H1 (cell line): ENCODE results near the gene PARD3. TPM values are rescaled to one million over a fixed set of nuclear protein-coding genes. Genes with fewer than 3 reads are reported as not detected.

Experiments used
- CTCF ChIA-PET: fragments of 300-600 bp; sonication (Branson Sonifier 250); formaldehyde crosslinking; loops from one replicate; lab custom pipeline; 2021; ENCODE audit not compliant: partially characterized antibody; lab: Charles Lee
- POLR2A ChIA-PET: fragments of 300-600 bp; sonication (Branson Sonifier 250); formaldehyde crosslinking; loops from one replicate; lab custom pipeline; 2021; ENCODE audit warnings: inconsistent platforms; ENCODE audit not compliant: partially characterized antibody; lab: Charles Lee
- DNase-seq, 2 experiments: peaks; one replicate each; pipeline versions ENCODE4 v3.0.0 to v3.0.0-alpha.2; 2010 to 2022; ENCODE audit warnings: low spot score in 2 of 2, low read depth in 1 of 2, mixed read lengths in 1 of 2
- FAIRE-seq: peaks from 2 replicates; lab custom pipeline; 2011; peaks lifted over from hg19 to GRCh38; lab: Jason Lieb, UNC
- H2AFZ ChIP-seq: 2 replicates; pipeline ENCODE4 v1.8.1; 2012; ENCODE audit warnings: low read length, inconsistent platforms
- H2AK5ac ChIP-seq: 2 replicates; pipeline ENCODE4 v1.6.1; 2013; ENCODE audit warnings: low read depth, low read length
- H2BK120ac ChIP-seq: replicated peaks from 2 replicates; pipeline ENCODE3; 2013; ENCODE audit warnings: low read depth, low read length, inconsistent platforms
- H2BK12ac ChIP-seq: 2 replicates; pipeline ENCODE4 v1.6.1; 2013; ENCODE audit warnings: low read depth, low read length
- H2BK15ac ChIP-seq: 2 replicates; pipeline ENCODE4 v1.6.1; 2013; ENCODE audit warnings: low read length
- H2BK20ac ChIP-seq: 2 replicates; pipeline ENCODE4 v1.6.1; 2013; ENCODE audit warnings: low read length
- H2BK5ac ChIP-seq: 2 replicates; pipeline ENCODE4 v1.6.1; 2013; ENCODE audit warnings: low read depth, low read length
- H3K14ac ChIP-seq: 2 replicates; pipeline ENCODE4 v1.6.1; 2013; ENCODE audit warnings: inconsistent platforms; ENCODE audit not compliant: insufficient read length
- H3K18ac ChIP-seq: 2 replicates; pipeline ENCODE4 v1.6.1; 2013; ENCODE audit warnings: low read length; ENCODE audit errors: extremely low read depth
- H3K23ac ChIP-seq: 2 replicates; pipeline ENCODE4 v1.6.1; 2013; ENCODE audit warnings: inconsistent platforms; ENCODE audit not compliant: insufficient read length
- H3K23me2 ChIP-seq: 2 replicates; pipeline ENCODE4 v1.6.1; 2013; ENCODE audit warnings: low read depth, low read length
- H3K27ac ChIP-seq: 2 replicates; pipeline ENCODE4 v1.6.1; 2011; ENCODE audit warnings: low read depth, low read length, inconsistent platforms
- H3K27me3 ChIP-seq, 4 experiments: replicated peaks in 1 of 4; 1 replicate in 1 of 4; 2 replicates in 3 of 4; pipeline versions ENCODE4 v1.6.1 to v1.8.1; 2011 to 2013; ENCODE audit warnings: low read length in 3 of 4, mild to moderate bottlenecking in 3 of 4, inconsistent platforms in 2 of 4, mixed read lengths in 2 of 4, moderate library complexity in 1 of 4; ENCODE audit not compliant: control insufficient read depth in 3 of 4, insufficient read depth in 3 of 4; ENCODE audit errors: extremely low read depth in 1 of 4
- H3K36me3 ChIP-seq, 4 experiments: 2 replicates each; pipeline versions ENCODE4 v1.6.1 to v1.8.1; 2011 to 2013; ENCODE audit warnings: mild to moderate bottlenecking in 4 of 4, low read length in 3 of 4, moderate library complexity in 2 of 4, control low read depth in 1 of 4, inconsistent platforms in 1 of 4; ENCODE audit not compliant: insufficient read depth in 4 of 4, control insufficient read depth in 2 of 4
- H3K4ac ChIP-seq: replicated peaks from 2 replicates; pipeline ENCODE3; 2013; ENCODE audit warnings: low read length, low read depth, mixed read lengths, inconsistent platforms; ENCODE audit not compliant: insufficient read length
- H3K4me1 ChIP-seq, 4 experiments: replicated peaks in 1 of 4; 1 replicate in 1 of 4; 2 replicates in 3 of 4; pipeline versions ENCODE4 v1.6.1 to v1.8.1; 2011 to 2013; ENCODE audit warnings: low read length in 3 of 4, inconsistent platforms in 2 of 4, mixed read lengths in 1 of 4; ENCODE audit not compliant: insufficient read depth in 4 of 4, control insufficient read depth in 3 of 4
- H3K4me2 ChIP-seq, 2 experiments: 2 replicates each; pipeline versions ENCODE4 v1.6.1 to v1.8.1; 2011 to 2013; ENCODE audit warnings: low read depth in 2 of 2, low read length in 2 of 2, control low read depth in 1 of 2, inconsistent platforms in 1 of 2, mild to moderate bottlenecking in 1 of 2; ENCODE audit not compliant: insufficient read depth in 1 of 2
- H3K4me3 ChIP-seq, 4 experiments: fragments of 200-600, 300-600 bp in 1 of 4; sonication (generic), shearing (Covaris generic), sonication (Bioruptor Twin) in 1 of 4; 2 replicates each; pipeline versions ENCODE4 v1.5.1 to v1.8.1; 2011 to 2016; ENCODE audit warnings: low read length in 4 of 4, low read depth in 3 of 4, control low read depth in 2 of 4, inconsistent platforms in 2 of 4, mild to moderate bottlenecking in 2 of 4, mixed read lengths in 1 of 4, moderate library complexity in 1 of 4; ENCODE audit not compliant: insufficient read depth in 2 of 4; ENCODE audit errors: extremely low read depth in 1 of 4
- H3K56ac ChIP-seq: replicated peaks from 2 replicates; pipeline ENCODE3; 2013; ENCODE audit warnings: low read depth, mild to moderate bottlenecking, mixed read lengths, low read length, inconsistent platforms; ENCODE audit not compliant: insufficient read length
- H3K79me1 ChIP-seq: 2 replicates; pipeline ENCODE4 v1.6.1; 2013; ENCODE audit warnings: low read depth, low read length, control low read depth
- H3K79me2 ChIP-seq, 2 experiments: 2 replicates each; pipeline versions ENCODE4 v1.6.1 to v1.8.1; 2012 to 2013; ENCODE audit warnings: low read length in 2 of 2, mild to moderate bottlenecking in 2 of 2, inconsistent platforms in 1 of 2; ENCODE audit not compliant: insufficient read depth in 2 of 2, control insufficient read depth in 1 of 2
- H3K9ac ChIP-seq, 4 experiments: replicated peaks in 1 of 4; 1 replicate in 1 of 4; 2 replicates in 3 of 4; pipeline versions ENCODE4 v1.6.1 to v1.8.1; 2011 to 2013; ENCODE audit warnings: low read depth in 3 of 4, low read length in 3 of 4, control low read depth in 2 of 4, mild to moderate bottlenecking in 2 of 4, moderate library complexity in 2 of 4, inconsistent platforms in 1 of 4; ENCODE audit errors: extremely low read depth in 1 of 4
- H3K9me3 ChIP-seq, 2 experiments: 2 replicates each; pipeline versions ENCODE4 v1.6.1 to v1.8.1; 2012 to 2013; ENCODE audit warnings: mild to moderate bottlenecking in 2 of 2, moderate library complexity in 2 of 2, control low read depth in 1 of 2, inconsistent platforms in 1 of 2, low read depth in 1 of 2, low read length in 1 of 2, mixed read lengths in 1 of 2; ENCODE audit not compliant: insufficient read depth in 2 of 2
- H4K20me1 ChIP-seq, 2 experiments: replicated peaks in 1 of 2; 2 replicates each; pipeline versions ENCODE3 to v1.8.1; 2011 to 2013; ENCODE audit warnings: inconsistent platforms in 2 of 2, low read length in 2 of 2, mild to moderate bottlenecking in 1 of 2; ENCODE audit not compliant: insufficient read depth in 2 of 2, control insufficient read depth in 1 of 2
- H4K5ac ChIP-seq: 2 replicates; pipeline ENCODE4 v1.6.1; 2013; ENCODE audit warnings: low read length, low read depth, mixed read lengths, inconsistent platforms; ENCODE audit not compliant: insufficient read length
- H4K8ac ChIP-seq: 2 replicates; pipeline ENCODE4 v1.8.0; 2013; ENCODE audit warnings: mild to moderate bottlenecking, moderate library complexity, low read length, inconsistent platforms; ENCODE audit not compliant: insufficient read depth; ENCODE audit errors: extremely low read depth
- H4K91ac ChIP-seq: replicated peaks from 2 replicates; pipeline ENCODE3; 2013; ENCODE audit warnings: low read length, mixed read lengths, inconsistent platforms; ENCODE audit not compliant: insufficient read length
- BRCA1 ChIP-seq: IDR thresholded peaks from 2 replicates; pipeline ENCODE4 v1.6.1; 2012; ENCODE audit warnings: low read depth, low read length, improper control_type of control experiment
- CHD2 ChIP-seq: IDR thresholded peaks from 2 replicates; pipeline ENCODE4 v1.6.1; 2012; ENCODE audit warnings: low read length, improper control_type of control experiment
- CTCF ChIP-seq, 3 experiments: IDR thresholded peaks; 1 replicate in 2 of 3; 2 replicates in 1 of 3; pipeline versions ENCODE4 v1.5.1 to v1.6.1; 2011; ENCODE audit warnings: low read length in 3 of 3, mild to moderate bottlenecking in 3 of 3, inconsistent platforms in 2 of 3, low read depth in 1 of 3, moderate library complexity in 1 of 3; ENCODE audit not compliant: insufficient read depth in 1 of 3; ENCODE audit errors: control extremely low read depth in 1 of 3
- FOSL1 ChIP-seq: IDR thresholded peaks from 2 replicates; pipeline ENCODE4 v1.6.1; 2011; ENCODE audit warnings: mild to moderate bottlenecking, low read depth, low read length, moderate library complexity; ENCODE audit not compliant: insufficient read depth
- GTF2F1 ChIP-seq: IDR thresholded peaks from 2 replicates; pipeline ENCODE4 v1.6.1; 2012; ENCODE audit warnings: low read depth, low read length, improper control_type of control experiment, borderline replicate concordance
- HDAC6 ChIP-seq: IDR thresholded peaks from one replicate; pipeline ENCODE4 v1.7.1; 2012; ENCODE audit warnings: low read depth, mild to moderate bottlenecking, inconsistent platforms, low read length, moderate library complexity
- KDM4A ChIP-seq: IDR thresholded peaks from one replicate; pipeline ENCODE4 v1.7.1; 2012; ENCODE audit warnings: low read depth, mild to moderate bottlenecking, moderate library complexity, low read length, inconsistent platforms; ENCODE audit not compliant: severe bottlenecking
- POLR2AphosphoS5 ChIP-seq: IDR thresholded peaks from 2 replicates; pipeline ENCODE4 v1.6.1; 2011; ENCODE audit warnings: low read depth, low read length
- RBBP5 ChIP-seq: IDR thresholded peaks from 2 replicates; pipeline ENCODE4 v1.7.1; 2012; ENCODE audit warnings: low read depth, mild to moderate bottlenecking, inconsistent platforms, low read length, moderate library complexity, borderline replicate concordance
- TAF1 ChIP-seq: IDR thresholded peaks from 2 replicates; pipeline ENCODE4 v1.6.1; 2011; ENCODE audit warnings: mild to moderate bottlenecking, low read depth, low read length
- WGBS, 2 experiments: shearing (Covaris generic) in 1 of 2; methylation state at CpG; one replicate each; pipeline versions ENCODE4 v1.1.6 to v1.1.7; 2013 to 2015; ENCODE audit warnings: low lambda C conversion rate in 2 of 2, mixed read lengths in 2 of 2, inconsistent platforms in 1 of 2, low coverage in 1 of 2, missing lambda C conversion rate in 1 of 2; ENCODE audit not compliant: insufficient replicate concordance in 2 of 2, insufficient coverage in 1 of 2, insufficient read length in 1 of 2; ENCODE audit errors: extremely low coverage in 1 of 2, missing lambda C conversion rate in 1 of 2; 5-methylcytosine and 5-hydroxymethylcytosine counted together
- polyA plus RNA-seq, 7 experiments: library from polyadenylated mRNA; depleted of rRNA in 3 of 7; stranded (reverse) in 5 of 7; unstranded in 2 of 7; fragments of >200 nt in 5 of 7; fragments of 200-250 nt in 2 of 7; gene quantifications; 1 replicate in 5 of 7; 2 replicates in 1 of 7; 4 replicates in 1 of 7; pipeline versions ENCODE4 v1.2.1 to v1.2.3, GENCODE V29; 2011 to 2013; ENCODE audit warnings: missing spikeins in 2 of 7, mixed read lengths in 2 of 7
- total RNA-seq: library from RNA; stranded (reverse); fragmentation: NEBNext Ultra II Directional; extraction: Animal tissue kit (Norgen Biotek cat#: 25700); gene quantifications from 2 replicates; pipeline ENCODE4 v1.2.1, GENCODE V29; 2021

Gene PARD3
- total and polyA plus RNA-seq, 2 of the 8 experiments (the other 6 are each of a cell fraction or from before 2014, with no cell fraction given), result 19.7 to 49.1 TPM

GRCh38 chr10:34334908-34335307, 480.2 kb downstream of the PARD3 start:
- Histone ChIP-seq H3K9me3 (no peaks in the 10 kb centered on the region), H2AFZ (no peak overlapping the region), H3K36me3 (peaks cover 0 to 7% (median 0%) of the 10 kb centered on the region in 4 experiments; a peak in 2 of 8 replicates), H2BK15ac (no peak overlapping the region), H3K4me2 (no peak overlapping the region), H3K18ac (no peak overlapping the region), H3K79me1 (no peaks in the 10 kb centered on the region), H4K5ac (no peak overlapping the region), H3K27me3 (no peaks in the 10 kb centered on the region), H3K23me2 (no peaks in the 10 kb centered on the region), H3K4ac (no peak overlapping the region), H3K14ac (no peak overlapping the region), H2BK5ac (no peak overlapping the region), H3K56ac (no peak overlapping the region), H3K9ac (no peak overlapping the region), H3K23ac (no peak overlapping the region), H2BK12ac (no peak overlapping the region), H3K4me1 (no peaks in the 10 kb centered on the region), H2BK20ac (no peak overlapping the region), H4K8ac (no peak overlapping the region), H3K79me2 (no peaks in the 10 kb centered on the region), H2BK120ac (no peak overlapping the region), H3K4me3 (no peak overlapping the region), H4K91ac (no peak overlapping the region), H3K27ac (no peak overlapping the region), H4K20me1 (no peaks in the 10 kb centered on the region), H2AK5ac (no peak overlapping the region)
- no peak for FAIRE-seq
- ChIA-PET CTCF (interaction anchor here (1.0 to 1.3 kb wide), 3 partner anchors 11 to 253 kb away, joined by 3 read pairs; no protein-coding TSS in a partner anchor), POLR2A (no interaction called here)
- DNase-seq, result no peak
- TF ChIP-seq KDM4A, result no peak
- no peak for TF ChIP-seq GTF2F1
- no peak for TF ChIP-seq CHD2
- TF ChIP-seq POLR2AphosphoS5, result no peak
- no peak for TF ChIP-seq HDAC6
- no peak for TF ChIP-seq TAF1
- no peak for TF ChIP-seq CTCF (IDR thresholded peaks at IDR 0.05; ENCODE audit: control extremely low read depth in 1 of 3, insufficient read depth in 1 of 3, low read depth in 1 of 3, low read length in 3 of 3)
- TF ChIP-seq BRCA1, result no peak
- TF ChIP-seq FOSL1, result no peak
- TF ChIP-seq RBBP5, result no peak
- 96% methylated on average over 4 of the region's 4 CpGs; no CpG with 5 or more reads in 1 of the 2 experiments for WGBS, 2 experiments
